Vagina (tissue), 2 donors: ENCODE data around the gene RPSA. TPM values are rescaled to one million over a fixed set of nuclear protein-coding genes. Genes with fewer than 3 reads are reported as not detected.

ENCODE experiments used
- DNase-seq, 2 donors: peaks; one replicate each; pipeline ENCODE4 v3.0.0-alpha.2; 2017; ENCODE audit errors: extremely low spot score in 2 of 2
- H3K27ac ChIP-seq: fragments of 200-600 bp; sonication (generic); one replicate; pipeline ENCODE4 v1.5.1; 2019
- H3K27me3 ChIP-seq: fragments of 200-600 bp; sonication (generic); one replicate; pipeline ENCODE4 v1.5.1; 2019
- H3K36me3 ChIP-seq, 2 donors: fragments of 200-600 bp; sonication (generic); one replicate each; pipeline ENCODE4 v1.5.1; 2017 to 2019
- H3K4me1 ChIP-seq: fragments of 200-600 bp; sonication (generic); one replicate; pipeline ENCODE4 v1.5.1; 2019
- H3K4me3 ChIP-seq, 2 donors: fragments of 200-600 bp; sonication (generic); 1 replicate in 1 of 2; 2 replicates in 1 of 2; pipeline ENCODE4 v1.5.1; 2016 to 2019
- H3K9me3 ChIP-seq: fragments of 200-600 bp; sonication (generic); one replicate; pipeline ENCODE4 v1.5.1; 2019
- CTCF ChIP-seq, 3 experiments: fragments of 450-650 bp in 2 of 3; fragments of 200-600 bp in 1 of 3; sonication (generic) in 1 of 3; IDR thresholded peaks; one replicate each; pipeline ENCODE4 v1.5.1; 2017 to 2019; ENCODE audit warnings: antibody characterized with exemption in 3 of 3, mild to moderate bottlenecking in 2 of 3, moderate library complexity in 2 of 3
- POLR2A ChIP-seq, 2 donors: fragments of 450-650 bp; IDR thresholded peaks; one replicate each; pipeline ENCODE4 v1.6.1; 2017; ENCODE audit warnings: antibody characterized with exemption in 2 of 2, mild to moderate bottlenecking in 2 of 2, moderate library complexity in 2 of 2
- POLR2AphosphoS5 ChIP-seq, 2 donors: sonication (generic); formaldehyde crosslinking; IDR thresholded peaks; one replicate each; pipeline ENCODE4 v1.9.0; 2017; ENCODE audit warnings: antibody characterized with exemption in 2 of 2, mild to moderate bottlenecking in 2 of 2, low read depth in 1 of 2; ENCODE audit not compliant: insufficient read depth in 1 of 2
- intact Hi-C: fragments of 100-400 bp; cut with DNase I; formaldehyde crosslinking; loops from one replicate; pipeline ENCODE4 v1.15.1; 2023
- total RNA-seq: library from RNA; depleted of rRNA; stranded (reverse); fragments of >200 nt; gene quantifications from one replicate; pipeline ENCODE4 v1.2.3, GENCODE V29; 2016

RPSA gene
- total RNA-seq, 1 donor from 2014 or later: 1,049 TPM

GRCh38 chr3:39387411-39387975 is 19.0 kb upstream of the RPSA start:
- TF ChIP-seq POLR2A (IDR thresholded peaks at IDR 0.05) (no peak), POLR2AphosphoS5 (IDR thresholded peaks at IDR 0.05; ENCODE audit: insufficient read depth in 1 of 2, low read depth in 1 of 2) (no peak), CTCF (IDR thresholded peaks at IDR 0.05) (no peak)
- DNase-seq: peak in 1 of 2 donors; percentile 79
- Histone ChIP-seq H3K4me1 (peaks cover 36% of the 10 kb centered on the region), H3K27me3 (no peaks in the 10 kb centered on the region), H3K36me3 (peaks cover 0 to 26% of the 10 kb centered on the region in 2 donors), H3K4me3 (no peak overlapping the region), H3K9me3 (no peaks in the 10 kb centered on the region), H3K27ac (no peak overlapping the region)
- intact Hi-C loops: no loop called here

GRCh38 chr3:39388153-39388552 is 18.4 kb upstream of the RPSA start:
- Histone ChIP-seq H3K27ac (no peak overlapping the region), H3K9me3 (no peaks in the 10 kb centered on the region), H3K36me3 (peaks cover 0 to 32% of the 10 kb centered on the region in 2 donors), H3K4me3 (no peak overlapping the region), H3K4me1 (peaks cover 30% of the 10 kb centered on the region), H3K27me3 (no peaks in the 10 kb centered on the region)
- no peak for DNase-seq
- intact Hi-C loops: no loop called here
- TF ChIP-seq CTCF (IDR thresholded peaks at IDR 0.05): no peak
- TF ChIP-seq POLR2AphosphoS5 (IDR thresholded peaks at IDR 0.05; ENCODE audit: insufficient read depth in 1 of 2, low read depth in 1 of 2): no peak
- no peak for TF ChIP-seq POLR2A (IDR thresholded peaks at IDR 0.05)

GRCh38 chr3:39388741-39389248 is 17.7 kb upstream of the RPSA start:
- no peak for DNase-seq
- Histone ChIP-seq H3K4me1 (peaks cover 30% of the 10 kb centered on the region), H3K36me3 (peaks cover 0 to 39% of the 10 kb centered on the region in 2 donors), H3K27ac (no peak overlapping the region), H3K27me3 (no peaks in the 10 kb centered on the region), H3K4me3 (no peak overlapping the region), H3K9me3 (no peaks in the 10 kb centered on the region)
- intact Hi-C loops: no loop called here
- TF ChIP-seq POLR2AphosphoS5 (IDR thresholded peaks at IDR 0.05; ENCODE audit: insufficient read depth in 1 of 2, low read depth in 1 of 2): no peak
- no peak for TF ChIP-seq POLR2A (IDR thresholded peaks at IDR 0.05)
- TF ChIP-seq CTCF (IDR thresholded peaks at IDR 0.05): no peak

GRCh38 chr3:39390181-39390580 is 16.3 kb upstream of the RPSA start:
- no peaks in the 10 kb centered on the region for H3K9me3 ChIP-seq
- peaks cover 0 to 52% of the 10 kb centered on the region in 2 donors for H3K36me3 ChIP-seq
- TF ChIP-seq POLR2A (IDR thresholded peaks at IDR 0.05) (no peak), CTCF (IDR thresholded peaks at IDR 0.05) (no peak), POLR2AphosphoS5 (IDR thresholded peaks at IDR 0.05; ENCODE audit: insufficient read depth in 1 of 2, low read depth in 1 of 2) (no peak)
- intact Hi-C loops: no loop called here
- H3K4me1 ChIP-seq: peaks cover 21% of the 10 kb centered on the region
- no peak for DNase-seq
- no peak overlapping the region for H3K4me3 ChIP-seq
- H3K27ac ChIP-seq: no peak overlapping the region
- H3K27me3 ChIP-seq: no peaks in the 10 kb centered on the region

GRCh38 chr3:39396690-39397089 is 9.8 kb upstream of the RPSA start:
- intact Hi-C loops: no loop called here
- H3K4me3 ChIP-seq: no peak overlapping the region
- no peaks in the 10 kb centered on the region for H3K4me1 ChIP-seq
- peaks cover 0 to 63% of the 10 kb centered on the region in 2 donors for H3K36me3 ChIP-seq
- no peaks in the 10 kb centered on the region for H3K27me3 ChIP-seq
- no peaks in the 10 kb centered on the region for H3K9me3 ChIP-seq
- no peak for DNase-seq
- no peak for TF ChIP-seq POLR2AphosphoS5 (IDR thresholded peaks at IDR 0.05; ENCODE audit: insufficient read depth in 1 of 2, low read depth in 1 of 2)
- TF ChIP-seq POLR2A (IDR thresholded peaks at IDR 0.05): no peak
- TF ChIP-seq CTCF (IDR thresholded peaks at IDR 0.05): no peak
- no peak overlapping the region for H3K27ac ChIP-seq
